Transverse colon (tissue), 4 donors: ENCODE results near the gene ISG20L2. TPM values are rescaled to one million over a fixed set of nuclear protein-coding genes. Genes with fewer than 3 reads are reported as not detected.

Experiments used
- DNase-seq: peaks from one replicate; pipeline ENCODE4 v3.0.0-alpha.2; 2019
- H3K27ac ChIP-seq, 4 donors: fragments of 200-600 bp; sonication (generic); 2 replicates each; pipeline ENCODE4 v1.5.1; 2016 to 2018; ENCODE audit warnings: inconsistent platforms in 4 of 4
- H3K27me3 ChIP-seq: fragments of 200-600 bp; sonication (generic); 2 replicates; pipeline ENCODE4 v1.5.1; 2017; ENCODE audit warnings: inconsistent platforms
- H3K36me3 ChIP-seq, 4 donors: fragments of 200-600 bp; sonication (generic); 2 replicates each; pipeline ENCODE4 v1.5.1; 2017 to 2019; ENCODE audit warnings: inconsistent platforms in 4 of 4
- H3K4me1 ChIP-seq, 4 donors: fragments of 200-600 bp; sonication (generic); 2 replicates each; pipeline ENCODE4 v1.5.1; 2017 to 2020; ENCODE audit warnings: inconsistent platforms in 4 of 4
- H3K4me3 ChIP-seq, 4 donors: fragments of 200-600 bp; sonication (generic); 1 replicate in 1 of 4; 2 replicates in 3 of 4; pipeline versions ENCODE4 v1.5.1 to v1.6.1; 2017 to 2019; ENCODE audit warnings: inconsistent platforms in 4 of 4
- H3K9me3 ChIP-seq, 2 donors: fragments of 200-600 bp; sonication (generic); 2 replicates each; pipeline ENCODE4 v1.5.1; 2017 to 2019; ENCODE audit warnings: inconsistent platforms in 2 of 2
- EP300 ChIP-seq: sonication (generic); formaldehyde crosslinking; IDR thresholded peaks from one replicate; pipeline ENCODE4 v1.6.1; 2017; ENCODE audit warnings: antibody characterized with exemption, low read depth
- POLR2A ChIP-seq: fragments of 450-650 bp; IDR thresholded peaks from one replicate; pipeline ENCODE4 v1.6.1; 2016; ENCODE audit warnings: antibody characterized with exemption, mild to moderate bottlenecking, moderate library complexity
- POLR2AphosphoS5 ChIP-seq, 3 donors: sonication (generic); formaldehyde crosslinking; IDR thresholded peaks; one replicate each; pipeline ENCODE4 v1.6.1; 2016; ENCODE audit warnings: antibody characterized with exemption in 3 of 3
- WGBS, 2 donors: methylation state at CpG; one replicate each; pipeline ENCODE4 v1.1.5; 2018; ENCODE audit warnings: low coverage in 1 of 2; 5-methylcytosine and 5-hydroxymethylcytosine counted together
- in situ Hi-C, 4 donors: fragments of 200-750 bp; cut with MboI; loops; one replicate each; pipeline versions ENCODE4 v1.15.0 to v1.15.1; 2017; ENCODE audit warnings: low sequenced_read_pairs in 3 of 4, low pct_ligation_motif_present in 1 of 4, low pct_unique_long_range_greater_than_20kb in 1 of 4
- intact Hi-C: fragments of 100-400 bp; cut with DNase I; formaldehyde crosslinking; loops from one replicate; pipeline ENCODE4 v1.15.1; 2023; ENCODE audit warnings: low total_unique reads
- total RNA-seq, 4 donors: library from RNA; depleted of rRNA; stranded (reverse); fragments of >200 nt; gene quantifications; one replicate each; pipeline ENCODE4 v1.1.0, GENCODE V29; 2016
- TF ChIP-seq, protein P1 (sequence below), 5 experiments: fragments of 200-600 bp in 3 of 5; fragments of 450-650 bp in 2 of 5; sonication (generic) in 3 of 5; IDR thresholded peaks; 1 replicate in 2 of 5; 2 replicates in 3 of 5; pipeline ENCODE4 v1.5.1; 2016 to 2017; ENCODE audit warnings: antibody characterized with exemption in 5 of 5, inconsistent platforms in 3 of 5, mild to moderate bottlenecking in 2 of 5, moderate library complexity in 1 of 5

Gene ISG20L2
- total RNA-seq, result 10 to 100 TPM; 25.8 to 61.7 (median 33.1) TPM

- peak; percentile 98 for DNase-seq
Measured at GRCh38 chr1:156728599-156729462, at the start of gene ISG20L2. TSS of gene ISG20L2 (minus strand) at chr1:156728766. CDS start at chr1:156727652, 1,114 bp downstream.

GRCh38 chr1:156777573-156777972, 49.0 kb upstream of the ISG20L2 start:
- in situ Hi-C loops, result no loop called here
- intact Hi-C loops, result no loop called here
- 52 to 100% methylated on average over 1 of the region's 1 CpG for WGBS, 2 donors
- Histone ChIP-seq H3K27me3 (no peaks in the 10 kb centered on the region), H3K4me3 (no peak overlapping the region), H3K36me3 (peaks cover 0 to 6% (median 0%) of the 10 kb centered on the region in 4 donors), H3K9me3 (no peaks in the 10 kb centered on the region), H3K4me1 (peaks cover 3 to 18% (median 10%) of the 10 kb centered on the region in 4 donors), H3K27ac (no peak overlapping the region)
- DNase-seq, result no peak
- TF ChIP-seq POLR2A (no peak), POLR2AphosphoS5 (IDR thresholded peaks at IDR 0.05) (no peak), EP300 (no peak)
- TF ChIP-seq, protein P1, sequence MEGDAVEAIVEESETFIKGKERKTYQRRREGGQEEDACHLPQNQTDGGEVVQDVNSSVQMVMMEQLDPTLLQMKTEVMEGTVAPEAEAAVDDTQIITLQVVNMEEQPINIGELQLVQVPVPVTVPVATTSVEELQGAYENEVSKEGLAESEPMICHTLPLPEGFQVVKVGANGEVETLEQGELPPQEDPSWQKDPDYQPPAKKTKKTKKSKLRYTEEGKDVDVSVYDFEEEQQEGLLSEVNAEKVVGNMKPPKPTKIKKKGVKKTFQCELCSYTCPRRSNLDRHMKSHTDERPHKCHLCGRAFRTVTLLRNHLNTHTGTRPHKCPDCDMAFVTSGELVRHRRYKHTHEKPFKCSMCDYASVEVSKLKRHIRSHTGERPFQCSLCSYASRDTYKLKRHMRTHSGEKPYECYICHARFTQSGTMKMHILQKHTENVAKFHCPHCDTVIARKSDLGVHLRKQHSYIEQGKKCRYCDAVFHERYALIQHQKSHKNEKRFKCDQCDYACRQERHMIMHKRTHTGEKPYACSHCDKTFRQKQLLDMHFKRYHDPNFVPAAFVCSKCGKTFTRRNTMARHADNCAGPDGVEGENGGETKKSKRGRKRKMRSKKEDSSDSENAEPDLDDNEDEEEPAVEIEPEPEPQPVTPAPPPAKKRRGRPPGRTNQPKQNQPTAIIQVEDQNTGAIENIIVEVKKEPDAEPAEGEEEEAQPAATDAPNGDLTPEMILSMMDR (IDR thresholded peaks at IDR 0.05), result no peak

More at GRCh38 chr1:156728599-156729462, at the start of gene ISG20L2:
- H3K36me3 ChIP-seq, result peaks cover 0 to 17% (median 2%) of the 10 kb centered on the region in 4 donors
- TF ChIP-seq POLR2A (peak; percentile 46), POLR2AphosphoS5 (IDR thresholded peaks at IDR 0.05) (peak; percentile 31 to 90 (median 88)), EP300 (no peak)
- TF ChIP-seq, protein P1 (IDR thresholded peaks at IDR 0.05), result peak in 1 of 5 experiments; percentile 11
- H3K27ac ChIP-seq, result peak within 1 kb of the TSS; percentile 89 to 98 (median 94)
- 0% methylated on average over 3 to 47 of the region's 57 CpGs for WGBS, 2 donors
- peaks cover 25 to 46% (median 38%) of the 10 kb centered on the region in 4 donors for H3K4me1 ChIP-seq
- intact Hi-C loops, result no loop called here
- peak within 1 kb of the TSS; percentile 71 to 90 (median 75) for H3K4me3 ChIP-seq
- in situ Hi-C loops, result no loop called here
- H3K27me3 ChIP-seq, result no peaks in the 10 kb centered on the region
- H3K9me3 ChIP-seq, result no peaks in the 10 kb centered on the region

- Histone ChIP-seq H3K4me1 (peaks cover 3 to 25% (median 11%) of the 10 kb centered on the region in 4 donors), H3K36me3 (peaks cover 0 to 10% (median 0%) of the 10 kb centered on the region in 4 donors), H3K27ac (no peak overlapping the region), H3K27me3 (no peaks in the 10 kb centered on the region), H3K4me3 (no peak overlapping the region), H3K9me3 (no peaks in the 10 kb centered on the region)
- 74 to 82% methylated on average over 3 to 4 of the region's 4 CpGs for WGBS, 2 donors
- in situ Hi-C loops (no loop called here), intact Hi-C loops (no loop called here)
- no peak for DNase-seq
- TF ChIP-seq, protein P1 (IDR thresholded peaks at IDR 0.05), result no peak
Measured at GRCh38 chr1:156776942-156777341, 48.4 kb upstream of the ISG20L2 start.

GRCh38 chr1:156775799-156776198, 47.2 kb upstream of the ISG20L2 start:
- Histone ChIP-seq H3K9me3 (no peaks in the 10 kb centered on the region), H3K4me1 (peaks cover 4 to 36% (median 14%) of the 10 kb centered on the region in 4 donors), H3K36me3 (peaks cover 0 to 12% (median 1%) of the 10 kb centered on the region in 4 donors), H3K27me3 (no peaks in the 10 kb centered on the region), H3K4me3 (no peak overlapping the region), H3K27ac (no peak overlapping the region)
- in situ Hi-C loops (no loop called here), intact Hi-C loops (no loop called here)
- no peak for TF ChIP-seq EP300
- no peak for TF ChIP-seq POLR2A
- no peak for TF ChIP-seq POLR2AphosphoS5 (IDR thresholded peaks at IDR 0.05)
- TF ChIP-seq, protein P1 (IDR thresholded peaks at IDR 0.05), result no peak
- no peak for DNase-seq
- WGBS, 2 donors, result 77 to 100% methylated on average over 2 to 5 of the region's 5 CpGs
